Measurements from ENCODE around the gene FAM228B.

FAM228B gene

DNA sequence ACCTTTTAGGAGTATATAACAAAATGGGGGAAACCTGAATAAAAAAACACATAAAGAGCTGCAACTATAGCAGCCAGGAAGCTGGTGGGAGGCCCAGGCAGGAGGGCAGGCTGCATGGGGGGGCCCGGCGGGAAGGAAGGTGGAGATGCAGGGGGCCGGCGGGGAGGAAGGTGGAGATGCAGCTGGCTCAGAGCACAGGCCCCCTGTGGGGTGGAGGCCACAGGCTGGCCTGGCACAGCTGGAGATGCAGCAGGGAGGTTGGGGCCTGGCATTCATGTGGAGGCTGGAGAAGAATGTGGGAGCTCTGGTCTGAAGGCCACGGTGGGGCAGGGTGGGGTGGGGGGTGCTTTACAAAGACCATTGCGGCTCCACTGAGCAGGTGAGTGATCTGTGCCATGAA lies 83.0 kb downstream of the FAM228B start:
- no peak for DNase-seq

DNA sequence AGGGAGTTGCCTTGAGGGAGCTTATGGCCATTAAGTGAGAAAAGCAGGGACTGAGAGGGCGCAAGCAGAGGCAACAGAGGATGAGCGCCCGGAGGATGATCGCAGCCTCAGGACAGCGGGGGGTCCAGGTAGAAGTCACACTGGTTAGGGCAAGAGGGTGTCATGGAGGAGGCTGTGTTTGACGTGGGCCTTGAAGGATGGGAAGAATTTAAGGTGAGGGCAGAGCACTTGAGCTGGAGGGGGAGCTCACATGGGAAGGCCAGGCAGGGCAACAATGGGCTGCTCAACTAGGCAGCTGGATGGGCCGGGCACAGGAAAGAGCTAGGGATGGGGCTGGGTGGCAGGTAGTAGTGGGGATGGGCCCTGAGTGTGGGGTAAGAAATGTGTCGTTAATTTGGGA lies 83.4 kb downstream of the FAM228B start:
- no peak for DNase-seq

DNA sequence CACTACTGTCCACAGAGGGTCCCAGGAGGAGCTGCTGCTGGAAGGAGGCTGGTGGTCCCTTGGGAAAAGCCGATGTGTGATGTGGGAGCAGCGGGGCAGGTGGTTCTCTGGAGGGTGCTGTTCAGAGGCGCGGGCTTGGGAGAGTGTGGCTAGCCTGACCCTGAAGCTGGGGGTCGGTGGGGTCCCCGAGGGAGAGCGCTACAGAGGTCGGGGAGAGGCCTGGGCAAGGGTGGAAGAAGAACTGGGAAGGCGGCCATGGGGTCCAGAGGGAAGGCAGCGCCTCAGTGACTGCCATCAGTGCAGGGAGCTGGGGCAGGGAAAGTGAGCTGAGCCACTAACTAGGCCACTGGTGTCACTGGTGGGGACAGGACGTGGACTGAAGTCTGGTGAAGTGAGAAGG lies 84.1 kb downstream of the FAM228B start:
- no peak for DNase-seq

DNA sequence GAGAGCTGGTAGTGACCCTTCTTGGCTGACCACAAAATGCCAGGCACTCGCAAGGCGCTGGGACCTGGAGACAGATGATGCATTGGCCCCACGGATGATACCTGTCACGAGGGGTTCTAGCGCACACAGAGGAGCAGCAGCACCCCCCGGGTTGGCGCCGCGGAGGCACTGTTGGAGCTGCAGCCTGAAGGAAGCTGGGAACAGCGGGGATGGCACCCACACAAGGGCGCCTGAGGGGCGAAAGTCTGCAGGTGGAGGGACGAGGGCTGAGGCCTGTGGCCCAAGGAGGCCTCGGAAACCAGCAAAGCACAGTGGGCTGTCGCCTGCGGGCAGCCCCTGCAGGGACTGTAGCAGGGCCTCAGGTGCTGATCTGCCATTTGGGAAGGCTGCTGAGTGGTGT lies 85.2 kb downstream of the FAM228B start:
- DNase-seq = no peak

DNA sequence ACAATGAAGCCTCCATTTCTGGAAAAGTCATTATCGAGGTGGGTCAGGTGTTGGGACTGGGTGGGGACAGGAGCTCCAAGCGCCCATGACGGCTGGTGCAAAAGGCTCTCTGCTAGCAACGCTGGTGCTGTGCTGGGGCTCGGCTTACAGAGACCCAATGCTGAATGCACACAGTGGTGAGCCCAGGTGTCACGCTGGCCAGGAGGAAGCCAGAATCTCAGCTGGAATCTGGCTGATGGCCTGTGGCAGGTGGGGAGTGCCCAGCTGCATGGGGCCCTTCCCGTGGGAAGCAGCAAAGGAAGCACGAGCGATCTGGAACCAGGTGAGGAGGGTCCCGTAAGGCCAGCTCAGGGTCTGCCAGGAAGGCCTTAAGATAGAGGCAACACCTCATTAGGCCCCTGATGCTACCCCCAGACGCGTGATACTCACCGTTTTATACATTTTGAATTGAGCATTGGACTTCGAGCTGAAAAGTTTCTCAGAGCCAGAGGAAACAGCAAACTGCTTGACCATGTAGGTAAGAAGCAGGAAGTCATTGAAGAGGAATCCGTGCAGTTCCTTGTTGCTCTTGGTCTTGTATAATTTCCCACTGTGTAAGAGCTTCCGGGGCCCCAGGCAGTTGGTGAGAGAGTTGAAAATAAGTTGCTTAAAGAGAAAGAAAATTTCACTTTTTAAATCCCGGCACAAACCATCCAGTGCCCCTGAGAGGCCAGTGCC lies 86.3 kb downstream of the FAM228B start:
- DNase-seq = no peak

DNA sequence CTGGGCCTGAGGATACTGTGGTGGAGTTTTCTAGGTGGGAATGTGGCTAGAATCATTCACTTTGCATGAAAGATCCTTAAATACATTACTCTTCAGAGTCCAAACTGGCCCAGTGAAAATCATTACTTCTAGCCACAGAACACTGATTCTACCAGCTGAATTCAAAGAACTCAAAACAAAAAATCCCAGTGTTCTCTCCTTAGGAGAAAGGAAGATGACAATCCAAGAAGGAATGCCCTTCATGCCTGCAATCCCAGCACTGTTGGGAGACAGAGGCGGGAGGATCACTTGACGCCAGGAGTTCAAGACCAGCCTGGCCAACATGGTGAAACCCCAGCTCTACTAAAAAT lies 86.8 kb downstream of the FAM228B start:
- DNase-seq = no peak

DNA sequence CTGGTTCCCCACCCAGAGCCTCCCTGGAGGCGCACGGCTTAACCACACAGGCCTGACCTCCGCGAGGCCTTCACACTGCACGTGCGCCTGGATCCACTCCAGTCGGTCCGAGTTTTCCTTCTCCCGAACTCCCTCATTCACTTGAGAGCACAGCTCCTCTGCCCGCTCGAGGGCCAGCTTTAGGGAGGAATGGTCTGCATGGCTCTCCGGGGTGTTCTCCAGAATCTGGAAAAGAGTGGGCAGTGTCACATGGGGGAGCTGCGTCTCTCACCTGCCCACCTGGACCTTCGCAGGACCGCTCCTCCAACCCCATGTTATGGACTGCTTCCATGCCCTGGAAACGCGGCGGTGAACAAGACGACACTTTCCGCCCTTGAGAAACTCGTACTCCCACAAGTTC lies 87.5 kb downstream of the FAM228B start:
- DNase-seq = no peak

DNA sequence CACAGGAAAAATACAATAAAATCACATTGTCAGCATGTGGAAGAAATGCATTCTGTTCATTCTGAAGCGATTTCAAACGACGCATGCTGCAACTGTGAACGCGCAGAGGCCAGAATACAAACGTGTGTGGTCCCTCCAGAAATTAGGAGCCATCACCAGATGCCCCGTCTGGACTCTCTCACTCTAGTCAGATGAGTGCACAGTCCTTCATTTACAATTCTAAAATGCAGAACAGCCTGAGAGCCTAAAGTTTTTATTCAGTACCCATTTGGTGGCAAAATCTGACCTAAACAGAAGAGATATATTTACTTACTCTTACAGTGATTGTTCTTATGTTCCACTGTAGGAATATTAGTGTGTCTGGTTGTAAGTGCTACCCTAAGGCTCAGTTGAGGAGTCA lies 88.1 kb downstream of the FAM228B start:
- no peak for DNase-seq

DNA sequence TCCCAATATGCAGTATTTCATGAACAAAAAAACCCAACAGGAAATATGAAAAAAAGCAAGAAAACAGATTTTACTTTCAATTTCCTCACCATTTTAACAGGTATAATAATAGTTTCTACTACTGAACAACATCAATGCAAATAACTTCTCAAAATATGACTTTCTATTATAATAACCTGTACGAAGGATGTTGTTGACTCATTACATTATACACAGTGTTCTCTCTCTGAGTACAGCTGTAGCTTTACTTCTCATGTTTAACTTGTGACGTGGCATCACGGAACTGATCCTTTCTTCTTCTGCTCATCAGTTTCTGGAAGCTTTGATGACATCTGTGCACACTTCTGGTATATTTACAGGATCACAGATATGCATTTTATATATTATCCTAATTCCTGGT lies 91.6 kb downstream of the FAM228B start:
- DNase-seq = no peak
